NCI-H82 treated with DMSO at 0.1 percent for 48 hours (cell line): ENCODE results near the gene NTPCR.
"Not testable (repeated sequence)": the region's sequence is repeated elsewhere in the genome, so short reads cannot be mapped to it uniquely, and the experiment has no call there.

Source experiments
- DNase-seq: peaks from one replicate; lab custom pipeline; 2025; ENCODE audit not compliant: unreplicated experiment; lab: John Stamatoyannopoulos, UW

Gene NTPCR

GRCh38 chr1:232950197-232951176 lies at the start of gene NTPCR:
Gene NTPCR, plus strand, starts transcription at chr1:232950611. Its CDS starts 100 bp downstream, at chr1:232950711.
- DNase-seq = peak; percentile 81

- no peak for DNase-seq
Measured at GRCh38 chr1:232900818-232901217, 49.6 kb upstream of the NTPCR start.

GRCh38 chr1:232901255-232901654 lies 49.2 kb upstream of the NTPCR start:
- DNase-seq = no peak

- DNase-seq = no peak
Measured at GRCh38 chr1:232902774-232903350, 47.5 kb upstream of the NTPCR start.

GRCh38 chr1:232904131-232904530 lies 46.3 kb upstream of the NTPCR start:
- DNase-seq = no peak

- DNase-seq = no peak
Measured at GRCh38 chr1:232904566-232904965, 45.8 kb upstream of the NTPCR start.

GRCh38 chr1:232905331-232906034 lies 44.9 kb upstream of the NTPCR start:
- no peak for DNase-seq

GRCh38 chr1:232906441-232906840 lies 44.0 kb upstream of the NTPCR start:
- DNase-seq = no peak

GRCh38 chr1:232908831-232909230 lies 41.6 kb upstream of the NTPCR start:
- DNase-seq = no peak

- DNase-seq = no peak
Measured at GRCh38 chr1:232909752-232910151, 40.7 kb upstream of the NTPCR start.

- DNase-seq = no peak
Measured at GRCh38 chr1:232911027-232911599, 39.3 kb upstream of the NTPCR start.

- no peak for DNase-seq
Measured at GRCh38 chr1:232912845-232913580, 37.4 kb upstream of the NTPCR start.

- not testable (repeated sequence) for DNase-seq
Measured at GRCh38 chr1:232914271-232914670, 36.1 kb upstream of the NTPCR start.

GRCh38 chr1:232915212-232915611 lies 35.2 kb upstream of the NTPCR start:
- DNase-seq = no peak

GRCh38 chr1:232917053-232917452 lies 33.4 kb upstream of the NTPCR start:
- no peak for DNase-seq

- DNase-seq = no peak
Measured at GRCh38 chr1:232921381-232921780, 29.0 kb upstream of the NTPCR start.

- no peak for DNase-seq
Measured at GRCh38 chr1:232922485-232922884, 27.9 kb upstream of the NTPCR start.

GRCh38 chr1:232923739-232924386 lies 26.5 kb upstream of the NTPCR start:
- no peak for DNase-seq

GRCh38 chr1:232924874-232925273 lies 25.5 kb upstream of the NTPCR start:
- no peak for DNase-seq
